Measurements from ENCODE around the gene MAPT. TPM values are rescaled to one million over a fixed set of nuclear protein-coding genes. Genes with fewer than 3 reads are reported as not detected.

The MAPT gene
- total RNA-seq, 4 donors from 2014 or later: 3.6 to 6.5 (median 4.5) TPM

DNA sequence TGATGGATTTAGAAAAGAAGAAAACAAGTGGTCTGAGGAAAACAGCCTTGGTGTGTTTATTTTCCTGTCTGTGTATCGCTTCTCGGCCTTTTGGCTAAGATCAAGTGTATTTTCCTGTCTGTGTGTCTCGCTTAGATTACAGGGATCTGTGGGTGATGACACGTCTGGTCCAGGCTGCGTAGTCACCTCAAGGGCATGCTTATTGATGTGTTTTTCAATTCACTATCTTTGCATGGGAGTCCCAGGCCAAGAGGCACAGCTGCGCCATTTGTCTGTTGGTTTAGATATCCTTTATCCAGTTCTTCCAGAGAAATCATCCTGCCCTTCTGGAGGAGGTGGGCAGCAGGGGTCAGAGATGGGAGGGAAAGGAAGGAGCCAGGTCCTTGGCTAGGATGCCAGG is 57.6 kb downstream of the MAPT start:
- Histone ChIP-seq H3K27ac (no peak overlapping the region), H3K4me3 (no peak overlapping the region), H3K36me3 (no peaks in the 10 kb centered on the region), H3K4me1 (peaks cover 13% of the 10 kb centered on the region), H3K27me3 (peaks cover 2% of the 10 kb centered on the region), H3K9me3 (no peaks in the 10 kb centered on the region)
- TF ChIP-seq POLR2AphosphoS5 (IDR thresholded peaks at IDR 0.05) (no peak), POLR2A (IDR thresholded peaks at IDR 0.05) (no peak), EP300 (IDR thresholded peaks at IDR 0.05) (no peak)
- TF ChIP-seq, protein P1, sequence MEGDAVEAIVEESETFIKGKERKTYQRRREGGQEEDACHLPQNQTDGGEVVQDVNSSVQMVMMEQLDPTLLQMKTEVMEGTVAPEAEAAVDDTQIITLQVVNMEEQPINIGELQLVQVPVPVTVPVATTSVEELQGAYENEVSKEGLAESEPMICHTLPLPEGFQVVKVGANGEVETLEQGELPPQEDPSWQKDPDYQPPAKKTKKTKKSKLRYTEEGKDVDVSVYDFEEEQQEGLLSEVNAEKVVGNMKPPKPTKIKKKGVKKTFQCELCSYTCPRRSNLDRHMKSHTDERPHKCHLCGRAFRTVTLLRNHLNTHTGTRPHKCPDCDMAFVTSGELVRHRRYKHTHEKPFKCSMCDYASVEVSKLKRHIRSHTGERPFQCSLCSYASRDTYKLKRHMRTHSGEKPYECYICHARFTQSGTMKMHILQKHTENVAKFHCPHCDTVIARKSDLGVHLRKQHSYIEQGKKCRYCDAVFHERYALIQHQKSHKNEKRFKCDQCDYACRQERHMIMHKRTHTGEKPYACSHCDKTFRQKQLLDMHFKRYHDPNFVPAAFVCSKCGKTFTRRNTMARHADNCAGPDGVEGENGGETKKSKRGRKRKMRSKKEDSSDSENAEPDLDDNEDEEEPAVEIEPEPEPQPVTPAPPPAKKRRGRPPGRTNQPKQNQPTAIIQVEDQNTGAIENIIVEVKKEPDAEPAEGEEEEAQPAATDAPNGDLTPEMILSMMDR (IDR thresholded peaks at IDR 0.05): no peak
- no peak for DNase-seq (ENCODE audit: low spot score in 2 of 2)
- 86% methylated on average over 6 of the region's 6 CpGs for WGBS

DNA sequence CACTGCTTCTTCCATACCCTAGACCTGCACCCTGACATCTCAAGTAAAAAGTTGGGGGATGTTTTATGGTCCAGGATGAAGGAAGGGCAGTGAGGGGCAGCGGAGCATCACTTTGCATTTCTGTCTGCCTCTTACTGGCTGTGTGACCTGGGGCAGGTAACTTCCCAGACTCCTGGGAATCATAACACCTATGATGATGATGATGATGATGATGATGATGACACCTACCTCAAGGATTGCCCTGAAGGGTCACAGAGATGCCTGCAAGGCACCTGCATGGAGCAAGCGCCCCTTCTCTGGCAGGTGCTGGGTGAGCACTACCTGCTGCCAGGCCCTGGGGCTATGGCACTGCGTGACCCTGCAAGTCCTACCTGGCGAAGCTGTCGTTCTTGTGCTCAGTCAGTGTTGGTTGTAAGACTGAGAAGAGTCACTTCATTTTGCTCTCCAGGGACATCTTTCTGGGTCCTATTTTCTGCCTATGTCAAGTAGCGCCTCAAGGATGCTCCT is 58.5 kb downstream of the MAPT start:
- TF ChIP-seq, protein P1 (IDR thresholded peaks at IDR 0.05): no peak
- TF ChIP-seq POLR2AphosphoS5 (IDR thresholded peaks at IDR 0.05) (no peak), EP300 (IDR thresholded peaks at IDR 0.05) (no peak), POLR2A (IDR thresholded peaks at IDR 0.05) (no peak)
- no peaks in the 10 kb centered on the region for H3K36me3 ChIP-seq
- peaks cover 13% of the 10 kb centered on the region for H3K4me1 ChIP-seq
- H3K9me3 ChIP-seq: no peaks in the 10 kb centered on the region
- 84% methylated on average over 2 of the region's 6 CpGs for WGBS
- no peak overlapping the region for H3K27ac ChIP-seq
- no peak overlapping the region for H3K4me3 ChIP-seq
- DNase-seq (ENCODE audit: low spot score in 2 of 2): no peak
- peaks cover 2% of the 10 kb centered on the region for H3K27me3 ChIP-seq

DNA sequence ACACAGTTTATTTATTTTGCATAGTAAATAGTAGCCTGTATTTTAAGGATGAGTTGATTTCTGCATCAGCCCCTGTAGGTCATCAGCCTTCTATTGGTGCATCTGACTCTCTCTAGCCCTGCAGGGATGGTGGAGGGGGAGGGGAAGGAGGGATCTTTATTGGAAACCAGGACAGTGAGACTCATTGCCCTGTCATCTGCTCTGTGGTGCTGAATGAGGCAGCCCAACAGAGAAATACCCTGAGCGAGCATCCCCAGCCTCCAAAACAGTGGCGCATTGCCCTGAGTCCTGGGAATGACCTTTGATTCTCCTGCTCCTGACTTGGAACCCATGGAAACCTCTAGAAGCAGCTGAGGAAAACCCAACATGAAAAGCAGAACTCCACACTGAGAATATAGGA is 59.2 kb downstream of the MAPT start:
- no peak overlapping the region for H3K4me3 ChIP-seq
- TF ChIP-seq, protein P1 (IDR thresholded peaks at IDR 0.05): no peak
- TF ChIP-seq EP300 (IDR thresholded peaks at IDR 0.05) (no peak), POLR2AphosphoS5 (IDR thresholded peaks at IDR 0.05) (no peak), POLR2A (IDR thresholded peaks at IDR 0.05) (no peak)
- WGBS: 100% methylated on average over 1 of the region's 2 CpGs
- peaks cover 9% of the 10 kb centered on the region for H3K4me1 ChIP-seq
- H3K9me3 ChIP-seq: no peaks in the 10 kb centered on the region
- DNase-seq (ENCODE audit: low spot score in 2 of 2): no peak
- no peaks in the 10 kb centered on the region for H3K36me3 ChIP-seq
- H3K27ac ChIP-seq: no peak overlapping the region
- H3K27me3 ChIP-seq: peaks cover 2% of the 10 kb centered on the region

DNA sequence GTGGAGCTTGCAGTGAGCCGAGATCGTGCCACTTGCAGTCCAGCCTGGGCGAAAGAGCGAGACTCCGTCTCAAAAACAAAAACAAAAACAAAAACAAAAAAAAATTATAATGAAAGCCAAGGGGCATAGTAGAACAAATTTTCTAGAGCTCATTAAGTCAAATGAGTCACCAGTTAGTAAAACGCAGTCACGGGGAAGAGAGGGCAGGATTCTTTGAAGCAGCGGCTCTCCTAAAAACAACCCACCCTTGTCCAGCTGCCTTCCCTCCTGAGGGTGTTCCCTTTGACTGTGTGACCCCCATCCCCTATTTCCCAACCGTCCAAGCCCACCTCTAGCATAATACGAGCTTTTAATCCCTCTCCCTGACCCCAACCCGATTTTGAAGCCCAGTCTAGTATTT is 60.6 kb downstream of the MAPT start:
- Histone ChIP-seq H3K9me3 (no peaks in the 10 kb centered on the region), H3K4me1 (no peaks in the 10 kb centered on the region), H3K27ac (no peak overlapping the region), H3K27me3 (peaks cover 2% of the 10 kb centered on the region), H3K36me3 (no peaks in the 10 kb centered on the region), H3K4me3 (no peak overlapping the region)
- no peak for TF ChIP-seq EP300 (IDR thresholded peaks at IDR 0.05)
- TF ChIP-seq, protein P1 (IDR thresholded peaks at IDR 0.05): no peak
- no peak for TF ChIP-seq POLR2AphosphoS5 (IDR thresholded peaks at IDR 0.05)
- no peak for TF ChIP-seq POLR2A (IDR thresholded peaks at IDR 0.05)
- no peak for DNase-seq (ENCODE audit: low spot score in 2 of 2)
- WGBS: 60% methylated on average over 11 of the region's 11 CpGs

DNA sequence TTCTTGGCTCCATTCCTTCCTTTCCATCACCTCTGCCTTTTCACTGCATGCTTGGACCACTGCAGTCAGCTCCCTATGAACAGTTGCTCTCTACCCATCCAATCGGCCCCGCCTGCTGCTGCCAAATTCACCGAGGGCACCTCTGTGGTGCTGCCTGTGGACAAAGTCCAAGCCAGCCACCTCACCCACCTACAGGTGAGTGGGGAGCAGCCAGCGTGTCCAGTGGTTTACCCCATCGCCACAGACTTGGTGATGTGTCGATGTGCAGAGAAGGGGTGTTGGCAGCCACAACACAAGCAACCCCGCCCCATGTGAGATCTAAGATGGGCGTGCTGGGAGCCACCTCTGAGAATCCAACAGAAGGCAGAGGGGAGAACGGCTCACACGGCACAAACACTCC is 61.0 kb downstream of the MAPT start:
- no peak for DNase-seq (ENCODE audit: low spot score in 2 of 2)
- Histone ChIP-seq H3K4me1 (no peaks in the 10 kb centered on the region), H3K36me3 (no peaks in the 10 kb centered on the region), H3K27ac (no peak overlapping the region), H3K27me3 (peaks cover 2% of the 10 kb centered on the region), H3K4me3 (no peak overlapping the region), H3K9me3 (no peaks in the 10 kb centered on the region)
- no peak for TF ChIP-seq POLR2AphosphoS5 (IDR thresholded peaks at IDR 0.05)
- TF ChIP-seq POLR2A (IDR thresholded peaks at IDR 0.05): no peak
- TF ChIP-seq EP300 (IDR thresholded peaks at IDR 0.05): no peak
- TF ChIP-seq, protein P1 (IDR thresholded peaks at IDR 0.05): no peak
- WGBS: 81% methylated on average over 10 of the region's 10 CpGs
